Smooth muscle cell of the brain vasculature (primary cell): ENCODE data around the gene GALNT17.
"Not testable (repeated sequence)": the region's sequence is repeated elsewhere in the genome, so short reads cannot be mapped to it uniquely, and the experiment has no call there.

ENCODE experiments used
- DNase-seq: peaks from one replicate; pipeline ENCODE4 v3.0.0-alpha.2; 2012; ENCODE audit warnings: low read depth, low spot score

Gene GALNT17

DNA sequence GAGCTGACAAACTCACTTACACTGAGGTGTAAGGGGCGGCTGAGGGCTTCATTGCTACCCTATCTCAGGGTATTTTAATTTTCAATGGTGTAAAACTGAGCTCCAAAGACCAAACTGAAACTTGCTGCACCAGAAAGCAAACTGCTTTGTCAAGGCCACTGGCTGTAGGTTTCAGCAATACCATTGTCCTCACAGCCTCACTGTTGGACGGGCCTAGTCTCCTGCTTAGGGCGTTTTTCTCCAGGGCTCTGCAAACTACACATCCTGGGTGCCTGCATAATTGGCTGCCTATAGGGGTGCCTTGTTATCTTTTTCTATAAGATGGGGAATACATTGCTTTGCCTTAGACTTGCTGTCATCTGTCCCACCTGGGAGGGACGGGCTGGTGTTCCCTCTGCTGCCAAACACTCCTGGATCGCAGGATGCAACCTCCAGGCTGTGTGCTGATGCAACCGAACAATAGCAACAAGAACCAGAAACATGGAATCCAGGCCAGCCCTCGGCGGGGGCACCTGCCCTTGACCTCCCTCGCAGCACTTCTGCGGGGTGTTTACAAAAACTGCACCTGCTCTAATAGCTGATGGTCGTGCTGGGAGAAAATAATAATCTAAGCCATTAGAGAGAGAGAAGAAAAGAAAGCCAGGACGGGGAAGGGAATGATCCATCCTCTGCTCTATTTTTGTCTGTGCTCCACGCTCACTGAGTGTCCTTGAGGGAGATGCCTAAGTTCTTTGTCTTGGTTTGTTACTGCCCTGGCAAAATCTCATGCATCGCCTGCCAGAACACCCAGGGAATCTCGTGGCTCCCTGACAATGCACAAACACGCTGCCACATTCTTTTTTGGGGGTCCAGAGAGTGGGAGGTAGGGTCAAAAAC is 104.5 kb downstream of the GALNT17 start:
- DNase-seq: no peak

DNA sequence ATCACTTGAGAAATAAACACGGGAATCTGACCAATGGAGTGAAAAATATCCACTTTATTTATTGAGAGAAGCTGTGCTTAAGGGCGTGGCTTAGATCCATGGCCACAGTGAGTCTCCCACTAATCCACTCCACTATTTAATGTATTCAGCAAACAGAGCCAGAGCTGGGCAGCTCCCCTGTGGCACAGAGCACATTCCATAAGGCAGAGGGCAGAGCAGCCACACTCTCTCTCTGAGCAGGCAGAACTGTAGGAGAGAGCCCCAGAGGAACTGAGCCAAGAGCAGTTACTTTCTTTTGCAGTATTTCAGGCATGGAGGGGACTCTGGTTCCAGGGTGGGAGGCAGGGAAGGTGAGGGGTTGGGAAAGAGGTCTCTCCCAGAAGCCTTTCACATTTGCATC is 106.0 kb downstream of the GALNT17 start:
- DNase-seq: no peak

DNA sequence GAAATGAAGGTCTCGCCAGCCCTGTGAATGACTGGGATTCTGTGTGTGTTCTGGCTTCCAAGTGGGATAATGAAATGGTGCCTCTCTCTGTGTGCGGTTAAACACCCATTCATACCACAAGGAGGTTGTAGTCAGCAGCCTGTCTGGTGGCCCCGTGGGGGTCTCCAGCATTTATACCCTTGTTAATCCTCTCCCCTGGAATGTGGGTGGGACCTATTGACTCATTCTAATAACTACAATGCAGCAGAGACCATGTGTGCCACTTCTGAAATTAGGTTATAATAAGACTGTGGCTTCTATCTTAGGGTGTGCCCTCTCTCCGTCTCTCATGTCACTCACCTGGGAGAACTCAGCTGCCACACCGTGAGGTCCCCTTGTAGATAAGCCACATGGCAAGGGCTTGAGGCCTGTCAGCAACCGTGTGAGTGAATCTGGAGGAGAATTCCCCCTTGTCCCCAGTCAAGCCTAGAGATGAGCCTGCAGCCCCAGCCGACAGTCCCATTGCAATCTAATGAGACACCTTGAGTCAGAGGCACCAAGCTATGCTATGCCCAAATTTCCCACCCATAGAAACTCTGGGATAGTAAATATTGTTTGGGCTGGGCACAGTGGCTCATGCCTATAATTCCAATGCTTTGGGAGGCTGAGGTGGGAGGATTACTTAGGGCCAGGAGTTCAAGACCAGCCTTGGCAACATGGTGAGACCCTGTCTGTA is 106.8 kb downstream of the GALNT17 start:
- DNase-seq: no peak

DNA sequence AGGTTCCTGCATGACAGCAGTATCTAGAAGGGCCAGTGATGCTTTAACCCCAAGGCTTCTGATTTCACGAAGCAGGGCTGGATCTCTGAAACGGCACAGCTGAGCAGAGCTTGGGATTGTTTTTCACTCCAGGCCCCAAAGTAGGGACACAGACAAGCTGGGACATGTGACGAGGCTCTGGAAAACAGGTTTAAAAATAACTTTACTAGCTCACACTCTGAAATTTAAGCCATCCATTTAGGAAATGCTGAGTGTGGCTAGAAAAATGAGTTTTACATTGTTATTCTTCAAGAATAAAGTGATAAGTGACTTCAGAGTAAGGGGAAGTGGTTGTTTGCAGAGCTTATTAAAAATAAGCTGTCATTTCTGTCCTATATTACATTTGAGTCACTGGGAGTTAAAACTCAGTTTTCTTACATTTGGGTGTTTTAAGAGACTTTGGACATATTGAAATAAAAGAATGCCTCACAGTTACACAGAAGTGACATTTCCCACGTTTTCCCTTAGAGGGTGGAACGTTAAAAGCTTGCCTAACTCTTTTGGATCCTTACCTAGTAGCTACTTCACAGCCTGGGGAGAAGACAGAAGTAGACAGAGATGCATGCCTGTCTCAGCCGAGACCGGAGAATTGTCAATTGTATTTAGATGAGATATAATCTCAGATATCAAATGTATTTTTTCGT is 107.8 kb downstream of the GALNT17 start:
- DNase-seq: no peak

DNA sequence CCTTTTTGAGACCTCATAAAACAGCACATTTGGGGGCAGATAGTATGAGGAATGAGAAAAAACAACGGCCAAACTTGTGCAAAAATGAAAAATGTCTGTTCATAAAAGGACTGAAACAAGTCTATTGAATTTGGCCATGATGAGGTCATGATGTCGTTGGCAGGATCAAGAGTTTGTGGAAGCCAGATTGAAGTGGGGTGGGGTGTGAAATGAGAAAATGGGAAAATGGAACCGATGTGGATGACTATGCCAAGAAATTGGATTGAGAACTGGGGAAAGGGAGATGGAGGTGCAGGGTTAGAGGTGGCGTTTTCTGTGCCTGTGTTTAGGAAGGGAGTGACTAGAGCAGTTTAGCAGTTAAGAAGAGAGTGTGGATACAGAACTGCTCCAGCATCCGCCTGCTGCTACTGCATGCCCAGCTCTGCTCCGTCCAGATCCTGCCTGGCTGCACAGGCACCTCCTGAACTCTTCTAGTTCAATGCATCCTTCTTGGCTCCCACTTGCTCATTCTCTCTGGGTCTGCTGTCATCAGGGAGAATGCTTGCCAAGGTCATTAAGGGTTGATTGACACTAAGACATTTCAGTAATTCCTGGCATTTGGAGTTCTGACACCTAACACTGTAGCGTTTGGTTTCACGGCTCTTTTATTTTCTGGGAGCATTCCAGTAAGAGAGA is 111.9 kb downstream of the GALNT17 start:
- no peak for DNase-seq

DNA sequence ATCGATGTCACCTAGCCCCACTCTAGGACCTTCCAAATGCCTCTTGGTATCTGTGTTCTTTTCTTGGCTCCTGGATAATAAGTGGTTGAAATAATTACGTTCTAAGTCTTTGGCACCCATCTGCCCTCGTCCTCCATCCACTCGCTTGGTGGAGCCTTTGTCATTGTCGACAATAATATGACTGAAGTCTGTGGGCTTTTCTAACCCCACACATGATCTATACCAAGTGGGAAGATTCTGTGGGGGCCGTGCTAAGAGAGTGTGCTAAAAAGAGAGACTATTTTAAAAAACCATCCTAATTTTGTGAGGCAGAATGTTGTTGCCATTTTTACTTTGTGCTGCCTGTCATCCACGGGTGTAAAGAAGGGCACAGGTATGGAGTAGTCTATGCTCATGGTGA is 113.1 kb downstream of the GALNT17 start:
- no peak for DNase-seq

DNA sequence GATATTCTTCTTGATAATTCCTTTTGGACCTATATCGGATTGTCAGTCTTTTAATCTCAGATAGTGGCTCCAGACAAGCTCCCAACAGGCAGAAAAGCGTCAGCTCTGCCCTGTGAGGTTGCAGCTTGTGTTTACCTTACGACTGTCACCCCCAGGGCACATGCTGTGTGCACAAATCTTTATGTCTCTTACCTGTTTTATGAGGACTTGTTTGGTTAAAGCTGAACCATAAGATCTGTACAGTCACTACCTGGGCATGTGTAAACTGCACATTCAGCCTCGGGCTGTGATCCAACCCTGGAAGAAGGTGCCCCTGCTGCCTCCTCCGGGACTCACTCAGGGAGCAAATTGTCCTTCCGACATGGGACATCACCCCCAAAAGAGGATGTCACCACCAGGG is 119.8 kb downstream of the GALNT17 start:
- no peak for DNase-seq

DNA sequence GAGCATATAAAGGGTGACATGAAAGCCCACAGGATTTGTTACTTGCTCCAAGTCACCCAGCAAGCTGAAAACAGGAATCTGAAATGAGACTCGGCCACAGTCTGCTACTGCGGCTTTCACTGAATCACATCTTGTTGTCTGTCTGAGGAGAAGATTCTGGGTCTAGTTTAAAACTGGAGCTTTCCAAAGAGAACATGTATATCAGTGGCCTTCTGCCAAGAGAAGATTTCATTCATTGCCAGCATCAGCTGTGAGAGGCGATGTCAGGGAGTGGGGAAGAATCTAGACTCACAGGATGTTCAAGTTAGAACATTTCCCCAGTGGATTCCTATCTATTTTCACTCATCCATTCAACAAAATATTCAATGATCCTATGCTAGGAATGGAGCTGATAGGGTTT is 122.8 kb downstream of the GALNT17 start:
- DNase-seq: no peak

DNA sequence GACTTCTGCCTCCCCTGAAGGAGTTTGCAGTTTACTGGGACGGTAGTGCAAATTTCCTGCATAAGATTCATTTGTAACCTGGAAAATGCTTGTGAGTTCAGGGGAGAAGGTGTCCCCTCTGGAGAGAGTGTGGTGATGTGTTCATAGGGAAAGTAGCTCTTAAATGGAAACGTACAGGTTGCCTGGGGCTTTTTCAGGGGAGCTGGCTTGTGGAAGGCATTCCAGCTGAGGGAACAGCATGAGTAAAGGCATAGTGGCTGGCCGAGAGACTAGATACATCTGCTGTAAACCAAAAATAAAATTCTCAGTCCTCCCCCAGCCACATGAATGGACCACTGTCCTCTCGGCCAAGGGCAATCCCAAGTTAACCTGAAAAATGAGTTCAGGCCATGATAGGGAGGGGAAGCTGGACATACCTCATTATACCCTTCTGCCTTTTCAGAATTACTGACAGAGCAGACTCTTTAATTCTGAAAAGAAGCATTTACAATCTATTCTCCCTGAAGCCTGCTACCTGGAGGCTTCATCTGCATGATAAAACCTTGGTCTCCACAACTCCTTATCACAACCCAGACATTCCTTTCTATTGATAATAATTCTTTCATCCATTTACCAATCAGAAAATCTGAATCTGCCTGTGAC is 123.7 kb downstream of the GALNT17 start:
- no peak for DNase-seq

DNA sequence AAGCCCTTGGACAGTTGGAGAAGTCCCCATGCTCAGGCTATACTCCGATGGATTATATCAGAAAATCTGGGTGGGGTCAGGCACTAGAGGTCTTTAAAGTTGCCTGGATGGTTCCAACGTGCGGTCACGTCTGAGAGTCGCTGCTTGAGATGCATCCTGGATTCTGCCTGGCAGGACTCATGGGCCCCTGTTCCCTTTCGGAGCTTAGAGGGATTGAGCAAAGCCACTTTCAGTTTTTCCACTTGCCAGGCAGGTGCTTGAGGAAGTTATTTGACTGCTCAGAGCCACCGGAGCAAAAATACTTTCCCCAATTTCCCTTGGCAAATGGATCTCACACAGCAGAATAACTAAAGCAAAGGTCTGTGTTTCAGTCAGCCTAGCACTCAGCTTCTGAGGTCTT is 129.1 kb downstream of the GALNT17 start:
- DNase-seq: no peak

DNA sequence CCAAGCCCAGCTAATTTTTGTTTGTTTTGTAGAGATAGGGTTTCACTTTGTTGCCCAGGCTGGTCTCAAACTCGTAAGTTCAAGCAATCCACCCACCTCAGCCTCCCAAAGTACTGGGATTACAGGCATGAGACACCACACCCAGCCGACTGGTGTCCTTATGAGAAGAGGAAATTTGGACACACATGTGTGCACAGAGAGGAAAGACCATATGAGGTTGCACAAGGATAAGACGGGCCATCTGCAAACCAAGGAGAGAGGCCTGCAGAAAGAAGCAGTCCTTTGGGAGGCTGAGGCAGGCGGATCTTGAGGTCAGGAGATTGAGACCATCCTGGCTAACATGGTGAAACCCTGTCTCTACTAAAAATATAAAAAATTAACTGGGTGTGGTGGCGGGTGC is 130.9 kb downstream of the GALNT17 start:
- DNase-seq: not testable (repeated sequence)

DNA sequence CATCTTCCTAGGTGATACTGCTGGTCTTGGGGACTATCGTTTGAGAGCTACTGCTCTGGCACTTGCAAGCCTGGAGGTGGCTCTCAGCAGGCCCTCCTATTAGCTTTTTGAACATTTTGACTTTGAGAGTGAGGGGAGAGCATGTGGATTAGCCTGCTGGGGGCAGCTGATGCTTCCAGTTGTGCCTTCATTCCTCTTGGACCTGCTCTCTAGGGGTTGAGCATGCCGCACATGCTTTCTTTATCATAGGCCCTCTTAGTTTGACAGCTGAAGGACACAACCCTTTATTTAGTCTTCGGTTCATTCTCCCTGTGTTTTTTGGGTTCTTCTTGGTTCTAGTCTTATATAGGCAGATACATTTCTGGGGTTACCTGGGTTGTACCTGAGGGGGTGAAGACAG is 132.1 kb downstream of the GALNT17 start:
- no peak for DNase-seq

DNA sequence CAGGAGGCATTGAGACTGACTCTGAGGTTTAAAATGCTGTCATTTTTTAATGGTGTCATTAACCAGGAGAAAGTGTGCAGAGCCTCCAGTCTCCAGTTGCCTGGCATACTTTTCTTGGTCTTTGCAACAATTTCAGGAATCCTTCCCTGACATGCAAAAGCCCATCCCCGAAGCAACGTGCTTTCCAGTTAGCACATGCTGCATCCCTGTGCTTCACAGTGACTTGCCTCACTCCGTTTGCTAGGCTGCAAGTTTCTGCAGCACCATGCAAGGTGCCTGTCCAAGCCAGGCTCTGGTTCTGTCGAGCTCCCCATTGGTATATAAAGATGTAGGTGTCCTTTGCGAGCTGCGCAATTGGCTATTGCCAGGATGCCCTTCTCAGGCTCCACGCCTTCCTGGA is 135.0 kb downstream of the GALNT17 start:
- no peak for DNase-seq

DNA sequence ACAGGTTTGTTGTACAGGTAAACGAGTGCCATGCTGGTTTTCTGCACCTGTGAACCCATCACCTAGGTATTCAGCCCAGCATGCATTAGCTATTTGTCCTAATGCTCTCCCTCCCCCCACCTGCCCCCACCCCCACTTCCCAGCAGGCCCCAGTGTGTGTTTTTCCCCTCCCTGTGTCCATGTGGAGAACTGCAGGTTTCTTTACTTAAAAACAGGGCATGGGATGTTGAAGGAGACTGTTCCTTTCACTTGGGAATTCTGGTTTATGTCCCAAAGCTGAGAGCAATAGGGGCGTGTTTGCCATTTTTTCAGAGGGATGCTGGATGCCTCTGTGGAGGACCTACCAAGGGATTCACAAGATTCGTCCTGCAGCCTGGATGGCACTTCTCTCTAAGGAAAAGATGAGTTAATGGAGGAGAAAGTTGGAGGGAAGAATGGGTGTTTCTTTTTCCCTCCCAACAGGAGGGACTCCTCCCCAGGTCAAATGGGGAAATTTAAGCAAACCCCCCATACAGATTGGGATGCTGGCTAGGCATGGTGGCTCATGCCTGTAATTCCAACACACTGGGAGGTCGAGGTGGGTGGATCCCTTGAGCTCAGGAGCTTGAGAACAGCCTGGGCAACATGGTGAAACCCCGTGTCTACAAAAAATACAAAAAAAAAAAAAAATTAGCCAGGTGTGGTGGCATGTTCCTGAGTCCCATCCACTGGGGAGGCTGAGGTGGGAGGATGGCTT is 136.0 kb downstream of the GALNT17 start:
- DNase-seq: no peak

DNA sequence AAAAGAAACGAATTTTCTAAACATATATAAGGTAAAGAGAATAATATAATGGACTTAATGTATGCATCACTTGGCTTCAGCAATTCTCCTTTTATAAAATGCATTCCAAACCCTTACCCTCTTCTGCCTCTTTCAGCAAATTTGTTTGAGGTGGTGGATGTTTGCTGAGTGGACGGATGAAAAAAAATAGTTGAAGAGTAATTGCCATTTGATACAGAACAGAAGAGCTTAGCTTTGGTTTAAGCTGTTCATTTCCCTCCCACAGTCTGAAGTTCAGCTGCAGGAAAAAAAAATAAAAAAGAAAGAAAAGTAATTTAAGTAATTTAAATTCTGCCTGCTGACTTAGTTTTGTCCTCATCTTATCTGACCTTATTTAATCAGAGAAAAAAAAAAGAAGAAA is 138.6 kb downstream of the GALNT17 start:
- no peak for DNase-seq

DNA sequence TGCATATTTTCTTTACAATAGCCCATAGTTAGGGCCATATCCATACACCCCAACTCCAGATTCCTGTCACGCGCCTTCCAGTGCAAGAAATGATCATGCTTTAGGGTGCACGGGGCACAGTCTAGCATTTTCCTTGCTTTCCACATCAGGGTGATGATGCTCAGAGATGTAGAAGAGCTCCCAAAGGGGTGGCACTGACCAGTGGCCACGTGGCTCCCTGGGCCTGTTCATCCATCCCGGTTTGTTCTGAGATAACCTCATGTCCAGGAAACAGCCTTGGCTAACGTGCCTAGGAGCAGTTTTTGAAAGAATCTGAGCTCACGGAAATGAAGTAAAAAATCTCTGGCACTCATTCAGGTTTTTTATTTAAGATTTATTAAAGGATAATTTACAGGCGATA is 139.3 kb downstream of the GALNT17 start:
- DNase-seq: no peak

DNA sequence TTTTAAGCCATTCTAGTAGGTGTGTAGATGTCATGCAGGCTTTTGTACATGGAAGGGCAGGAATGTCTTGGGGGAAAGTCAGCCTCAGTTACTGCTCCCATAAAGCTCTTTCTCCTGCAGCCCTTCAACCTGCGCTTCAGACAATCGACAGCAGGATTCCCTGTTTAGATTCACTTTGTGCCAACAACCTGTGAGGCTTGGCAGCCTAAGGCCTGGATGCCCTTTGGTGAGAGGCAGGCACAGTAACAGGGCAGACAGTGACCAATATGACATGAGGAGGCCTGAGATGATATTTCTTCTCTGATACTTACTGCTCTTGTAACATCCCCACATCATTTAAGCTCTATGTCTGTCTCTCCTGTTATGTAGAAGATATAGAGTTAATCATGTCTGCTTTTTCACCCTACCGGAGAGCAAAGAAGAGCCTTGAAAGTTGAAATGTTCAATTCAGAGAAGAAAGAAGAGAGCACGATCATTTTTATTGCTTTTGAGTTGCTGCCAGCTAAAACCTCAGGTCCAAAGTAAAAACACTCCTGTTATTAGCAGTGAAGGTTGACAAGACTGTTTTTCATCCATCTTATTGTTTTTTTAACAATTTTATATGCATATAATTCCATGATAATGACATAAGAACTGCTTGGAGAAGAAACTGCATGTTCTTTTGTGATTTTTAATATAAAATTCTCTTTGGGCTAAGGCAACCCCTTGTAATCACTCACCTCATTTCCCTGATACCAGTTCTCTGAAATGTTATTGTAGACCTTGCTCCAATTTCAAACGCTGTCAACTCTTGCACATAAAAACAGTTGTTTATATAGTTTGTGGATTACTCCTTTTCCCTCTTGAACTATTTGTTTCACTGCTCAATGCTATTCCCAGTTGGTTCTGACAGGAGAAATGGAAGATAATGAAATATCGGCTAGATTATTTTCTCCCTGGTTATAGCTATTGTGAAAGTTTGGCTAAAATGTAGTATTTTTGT is 140.9 kb downstream of the GALNT17 start:
- no peak for DNase-seq

DNA sequence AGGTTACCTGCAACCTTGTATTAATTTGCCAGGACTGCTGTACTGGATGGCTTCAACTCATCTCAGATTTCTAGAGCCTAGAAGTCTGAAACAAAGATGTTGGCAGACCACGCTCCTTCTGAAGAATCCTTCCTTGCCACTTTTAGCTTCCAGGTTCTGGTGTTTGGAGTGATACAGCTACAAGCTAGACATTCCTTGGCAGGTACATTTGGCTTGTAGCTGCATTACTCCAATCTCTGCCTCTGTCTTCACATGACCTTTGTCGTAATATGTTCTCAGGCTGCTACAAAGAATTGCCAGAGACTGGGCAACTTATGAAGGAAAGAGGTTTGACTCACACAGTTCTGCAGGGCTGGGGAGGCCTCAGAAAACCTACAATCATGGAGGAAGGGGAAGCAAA is 146.3 kb downstream of the GALNT17 start:
- no peak for DNase-seq

DNA sequence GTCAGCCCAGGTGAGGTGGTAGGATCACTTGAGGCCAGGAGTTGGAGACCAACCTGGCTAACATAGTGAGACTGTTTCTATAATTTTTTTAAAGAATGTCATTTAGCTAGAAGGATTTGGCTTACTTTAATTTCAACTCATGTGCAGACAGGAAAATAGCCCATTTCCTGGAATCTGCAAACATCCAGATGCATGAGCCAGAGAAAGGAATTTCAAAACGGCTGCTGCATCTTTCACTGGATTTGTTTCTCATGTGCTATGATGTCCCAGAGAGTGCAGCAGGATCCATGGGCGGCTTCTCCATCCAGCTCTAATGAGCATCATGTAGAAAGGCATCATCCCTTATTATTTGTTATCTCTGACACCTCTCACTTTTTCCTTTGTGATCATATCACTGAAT is 149.3 kb downstream of the GALNT17 start:
- DNase-seq: no peak

DNA sequence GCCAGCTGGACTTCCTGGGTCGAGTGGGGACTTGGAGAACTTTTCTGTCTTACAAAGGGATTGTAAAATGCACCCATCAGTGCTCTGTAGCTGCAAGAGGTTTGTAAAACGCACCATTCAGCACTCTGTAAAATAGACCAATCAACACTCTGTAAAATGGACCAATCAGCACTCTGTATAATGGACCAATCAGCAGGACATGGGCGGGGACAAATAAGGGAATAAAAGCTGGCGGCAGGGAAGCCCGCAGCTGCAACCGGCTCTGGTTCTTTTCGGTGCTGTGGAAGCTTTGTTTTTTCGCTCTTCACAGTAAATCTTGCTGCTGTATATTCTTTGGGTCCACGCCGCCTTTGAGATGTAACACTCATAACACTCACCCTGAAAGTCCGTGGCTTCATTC is 151.9 kb downstream of the GALNT17 start:
- no peak for DNase-seq
